Body of pancreas (tissue), 4 donors: Measurements from ENCODE around the gene SPCS2.

Experiments used
- CTCF ChIP-seq, 7 experiments: fragments of 450-650 bp in 4 of 7; fragments of 200-600 bp in 3 of 7; sonication (generic) in 3 of 7; IDR thresholded peaks; one replicate each; pipeline ENCODE4 v1.5.1; 2016 to 2019; ENCODE audit warnings: antibody characterized with exemption in 7 of 7
- POLR2A ChIP-seq, 3 donors: fragments of 450-650 bp; IDR thresholded peaks; one replicate each; pipeline ENCODE4 v1.6.1; 2016; ENCODE audit warnings: antibody characterized with exemption in 3 of 3, mild to moderate bottlenecking in 2 of 3

- TF ChIP-seq CTCF (IDR thresholded peaks at IDR 0.05) (no peak), POLR2A (IDR thresholded peaks at IDR 0.05) (no peak)
Observed at GRCh38 chr11:74971424-74971823, 22.4 kb downstream of the SPCS2 start.
